H1 (cell line): ENCODE results near the gene MLNR. TPM values are rescaled to one million over a fixed set of nuclear protein-coding genes. Genes with fewer than 3 reads are reported as not detected.

Source experiments
- CTCF ChIA-PET: fragments of 300-600 bp; sonication (Branson Sonifier 250); formaldehyde crosslinking; loops from one replicate; lab custom pipeline; 2021; ENCODE audit not compliant: partially characterized antibody; lab: Charles Lee
- POLR2A ChIA-PET: fragments of 300-600 bp; sonication (Branson Sonifier 250); formaldehyde crosslinking; loops from one replicate; lab custom pipeline; 2021; ENCODE audit warnings: inconsistent platforms; ENCODE audit not compliant: partially characterized antibody; lab: Charles Lee
- DNase-seq, 2 experiments: peaks; one replicate each; pipeline versions ENCODE4 v3.0.0 to v3.0.0-alpha.2; 2010 to 2022; ENCODE audit warnings: low spot score in 2 of 2, low read depth in 1 of 2, mixed read lengths in 1 of 2
- FAIRE-seq: peaks from 2 replicates; lab custom pipeline; 2011; peaks lifted over from hg19 to GRCh38; lab: Jason Lieb, UNC
- H2AFZ ChIP-seq: 2 replicates; pipeline ENCODE4 v1.8.1; 2012; ENCODE audit warnings: low read length, inconsistent platforms
- H2AK5ac ChIP-seq: 2 replicates; pipeline ENCODE4 v1.6.1; 2013; ENCODE audit warnings: low read depth, low read length
- H2BK120ac ChIP-seq: replicated peaks from 2 replicates; pipeline ENCODE3; 2013; ENCODE audit warnings: low read depth, low read length, inconsistent platforms
- H2BK12ac ChIP-seq: 2 replicates; pipeline ENCODE4 v1.6.1; 2013; ENCODE audit warnings: low read depth, low read length
- H2BK15ac ChIP-seq: 2 replicates; pipeline ENCODE4 v1.6.1; 2013; ENCODE audit warnings: low read length
- H2BK20ac ChIP-seq: 2 replicates; pipeline ENCODE4 v1.6.1; 2013; ENCODE audit warnings: low read length
- H2BK5ac ChIP-seq: 2 replicates; pipeline ENCODE4 v1.6.1; 2013; ENCODE audit warnings: low read depth, low read length
- H3K14ac ChIP-seq: 2 replicates; pipeline ENCODE4 v1.6.1; 2013; ENCODE audit warnings: inconsistent platforms; ENCODE audit not compliant: insufficient read length
- H3K18ac ChIP-seq: 2 replicates; pipeline ENCODE4 v1.6.1; 2013; ENCODE audit warnings: low read length; ENCODE audit errors: extremely low read depth
- H3K23ac ChIP-seq: 2 replicates; pipeline ENCODE4 v1.6.1; 2013; ENCODE audit warnings: inconsistent platforms; ENCODE audit not compliant: insufficient read length
- H3K23me2 ChIP-seq: 2 replicates; pipeline ENCODE4 v1.6.1; 2013; ENCODE audit warnings: low read depth, low read length
- H3K27ac ChIP-seq: 2 replicates; pipeline ENCODE4 v1.6.1; 2011; ENCODE audit warnings: low read depth, low read length, inconsistent platforms
- H3K27me3 ChIP-seq, 4 experiments: replicated peaks in 1 of 4; 1 replicate in 1 of 4; 2 replicates in 3 of 4; pipeline versions ENCODE4 v1.6.1 to v1.8.1; 2011 to 2013; ENCODE audit warnings: low read length in 3 of 4, mild to moderate bottlenecking in 3 of 4, inconsistent platforms in 2 of 4, mixed read lengths in 2 of 4, moderate library complexity in 1 of 4; ENCODE audit not compliant: control insufficient read depth in 3 of 4, insufficient read depth in 3 of 4; ENCODE audit errors: extremely low read depth in 1 of 4
- H3K36me3 ChIP-seq, 4 experiments: 2 replicates each; pipeline versions ENCODE4 v1.6.1 to v1.8.1; 2011 to 2013; ENCODE audit warnings: mild to moderate bottlenecking in 4 of 4, low read length in 3 of 4, moderate library complexity in 2 of 4, control low read depth in 1 of 4, inconsistent platforms in 1 of 4; ENCODE audit not compliant: insufficient read depth in 4 of 4, control insufficient read depth in 2 of 4
- H3K4ac ChIP-seq: replicated peaks from 2 replicates; pipeline ENCODE3; 2013; ENCODE audit warnings: low read length, low read depth, mixed read lengths, inconsistent platforms; ENCODE audit not compliant: insufficient read length
- H3K4me1 ChIP-seq, 4 experiments: replicated peaks in 1 of 4; 1 replicate in 1 of 4; 2 replicates in 3 of 4; pipeline versions ENCODE4 v1.6.1 to v1.8.1; 2011 to 2013; ENCODE audit warnings: low read length in 3 of 4, inconsistent platforms in 2 of 4, mixed read lengths in 1 of 4; ENCODE audit not compliant: insufficient read depth in 4 of 4, control insufficient read depth in 3 of 4
- H3K4me2 ChIP-seq, 2 experiments: 2 replicates each; pipeline versions ENCODE4 v1.6.1 to v1.8.1; 2011 to 2013; ENCODE audit warnings: low read depth in 2 of 2, low read length in 2 of 2, control low read depth in 1 of 2, inconsistent platforms in 1 of 2, mild to moderate bottlenecking in 1 of 2; ENCODE audit not compliant: insufficient read depth in 1 of 2
- H3K4me3 ChIP-seq, 4 experiments: fragments of 200-600, 300-600 bp in 1 of 4; sonication (generic), shearing (Covaris generic), sonication (Bioruptor Twin) in 1 of 4; 2 replicates each; pipeline versions ENCODE4 v1.5.1 to v1.8.1; 2011 to 2016; ENCODE audit warnings: low read length in 4 of 4, low read depth in 3 of 4, control low read depth in 2 of 4, inconsistent platforms in 2 of 4, mild to moderate bottlenecking in 2 of 4, mixed read lengths in 1 of 4, moderate library complexity in 1 of 4; ENCODE audit not compliant: insufficient read depth in 2 of 4; ENCODE audit errors: extremely low read depth in 1 of 4
- H3K56ac ChIP-seq: replicated peaks from 2 replicates; pipeline ENCODE3; 2013; ENCODE audit warnings: low read depth, mild to moderate bottlenecking, mixed read lengths, low read length, inconsistent platforms; ENCODE audit not compliant: insufficient read length
- H3K79me1 ChIP-seq: 2 replicates; pipeline ENCODE4 v1.6.1; 2013; ENCODE audit warnings: low read depth, low read length, control low read depth
- H3K79me2 ChIP-seq, 2 experiments: 2 replicates each; pipeline versions ENCODE4 v1.6.1 to v1.8.1; 2012 to 2013; ENCODE audit warnings: low read length in 2 of 2, mild to moderate bottlenecking in 2 of 2, inconsistent platforms in 1 of 2; ENCODE audit not compliant: insufficient read depth in 2 of 2, control insufficient read depth in 1 of 2
- H3K9ac ChIP-seq, 4 experiments: replicated peaks in 1 of 4; 1 replicate in 1 of 4; 2 replicates in 3 of 4; pipeline versions ENCODE4 v1.6.1 to v1.8.1; 2011 to 2013; ENCODE audit warnings: low read depth in 3 of 4, low read length in 3 of 4, control low read depth in 2 of 4, mild to moderate bottlenecking in 2 of 4, moderate library complexity in 2 of 4, inconsistent platforms in 1 of 4; ENCODE audit errors: extremely low read depth in 1 of 4
- H3K9me3 ChIP-seq, 2 experiments: 2 replicates each; pipeline versions ENCODE4 v1.6.1 to v1.8.1; 2012 to 2013; ENCODE audit warnings: mild to moderate bottlenecking in 2 of 2, moderate library complexity in 2 of 2, control low read depth in 1 of 2, inconsistent platforms in 1 of 2, low read depth in 1 of 2, low read length in 1 of 2, mixed read lengths in 1 of 2; ENCODE audit not compliant: insufficient read depth in 2 of 2
- H4K20me1 ChIP-seq, 2 experiments: replicated peaks in 1 of 2; 2 replicates each; pipeline versions ENCODE3 to v1.8.1; 2011 to 2013; ENCODE audit warnings: inconsistent platforms in 2 of 2, low read length in 2 of 2, mild to moderate bottlenecking in 1 of 2; ENCODE audit not compliant: insufficient read depth in 2 of 2, control insufficient read depth in 1 of 2
- H4K5ac ChIP-seq: 2 replicates; pipeline ENCODE4 v1.6.1; 2013; ENCODE audit warnings: low read length, low read depth, mixed read lengths, inconsistent platforms; ENCODE audit not compliant: insufficient read length
- H4K8ac ChIP-seq: 2 replicates; pipeline ENCODE4 v1.8.0; 2013; ENCODE audit warnings: mild to moderate bottlenecking, moderate library complexity, low read length, inconsistent platforms; ENCODE audit not compliant: insufficient read depth; ENCODE audit errors: extremely low read depth
- H4K91ac ChIP-seq: replicated peaks from 2 replicates; pipeline ENCODE3; 2013; ENCODE audit warnings: low read length, mixed read lengths, inconsistent platforms; ENCODE audit not compliant: insufficient read length
- FOSL1 ChIP-seq: IDR thresholded peaks from 2 replicates; pipeline ENCODE4 v1.6.1; 2011; ENCODE audit warnings: mild to moderate bottlenecking, low read depth, low read length, moderate library complexity; ENCODE audit not compliant: insufficient read depth
- JUND ChIP-seq: IDR thresholded peaks from 2 replicates; pipeline ENCODE4 v1.6.1; 2011; ENCODE audit warnings: mild to moderate bottlenecking, improper control_type of control experiment, low read length
- RBBP5 ChIP-seq: IDR thresholded peaks from 2 replicates; pipeline ENCODE4 v1.7.1; 2012; ENCODE audit warnings: low read depth, mild to moderate bottlenecking, inconsistent platforms, low read length, moderate library complexity, borderline replicate concordance
- SIX5 ChIP-seq: IDR thresholded peaks from 2 replicates; pipeline ENCODE4 v1.6.1; 2011; ENCODE audit warnings: mild to moderate bottlenecking, low read depth, low read length
- SRF ChIP-seq: IDR thresholded peaks from 2 replicates; pipeline ENCODE4 v1.6.1; 2011; ENCODE audit warnings: mild to moderate bottlenecking, low read depth, low read length, moderate library complexity
- SUZ12 ChIP-seq: fragments of 200-600 bp; sonication (generic); IDR thresholded peaks from 2 replicates; pipeline ENCODE4 v1.6.1; 2012; ENCODE audit warnings: mild to moderate bottlenecking, inconsistent platforms, low read length, moderate library complexity, mixed read lengths
- WGBS, 2 experiments: shearing (Covaris generic) in 1 of 2; methylation state at CpG; one replicate each; pipeline versions ENCODE4 v1.1.6 to v1.1.7; 2013 to 2015; ENCODE audit warnings: low lambda C conversion rate in 2 of 2, mixed read lengths in 2 of 2, inconsistent platforms in 1 of 2, low coverage in 1 of 2, missing lambda C conversion rate in 1 of 2; ENCODE audit not compliant: insufficient replicate concordance in 2 of 2, insufficient coverage in 1 of 2, insufficient read length in 1 of 2; ENCODE audit errors: extremely low coverage in 1 of 2, missing lambda C conversion rate in 1 of 2; 5-methylcytosine and 5-hydroxymethylcytosine counted together
- polyA plus RNA-seq, 7 experiments: library from polyadenylated mRNA; depleted of rRNA in 3 of 7; stranded (reverse) in 5 of 7; unstranded in 2 of 7; fragments of >200 nt in 5 of 7; fragments of 200-250 nt in 2 of 7; gene quantifications; 1 replicate in 5 of 7; 2 replicates in 1 of 7; 4 replicates in 1 of 7; pipeline versions ENCODE4 v1.2.1 to v1.2.3, GENCODE V29; 2011 to 2013; ENCODE audit warnings: missing spikeins in 2 of 7, mixed read lengths in 2 of 7
- total RNA-seq: library from RNA; stranded (reverse); fragmentation: NEBNext Ultra II Directional; extraction: Animal tissue kit (Norgen Biotek cat#: 25700); gene quantifications from 2 replicates; pipeline ENCODE4 v1.2.1, GENCODE V29; 2021

Gene MLNR
- total and polyA plus RNA-seq, 2 of the 8 experiments (the other 6 are each of a cell fraction or from before 2014, with no cell fraction given) = 0.24 to 0.29 TPM

DNA sequence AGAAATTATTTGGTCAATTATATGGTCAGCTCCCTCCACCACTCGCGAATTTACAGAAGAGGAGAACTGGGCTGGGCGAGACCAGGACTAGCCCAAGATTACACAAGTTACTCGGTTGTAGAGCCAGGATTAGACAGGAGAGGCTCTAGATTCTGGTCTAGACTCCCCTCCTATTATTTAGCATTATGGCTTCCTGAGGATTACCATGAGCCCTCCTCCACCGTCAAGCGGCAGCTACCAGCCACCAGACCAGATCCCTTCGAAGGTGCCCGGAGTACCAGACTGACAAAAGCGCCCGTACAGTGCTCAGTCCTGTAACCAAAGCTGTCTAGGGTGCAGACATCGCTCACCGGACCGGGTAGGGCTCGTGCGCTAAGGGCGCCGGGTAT lies 497 bp upstream of the MLNR start:
- peaks cover 49 to 80% (median 75%) of the 10 kb centered on the region in 4 experiments for H3K27me3 ChIP-seq
- H3K27ac ChIP-seq = no peak overlapping the region
- H3K18ac ChIP-seq = no peak overlapping the region
- no peak overlapping the region for H2BK120ac ChIP-seq
- POLR2A ChIA-PET = no interaction called here
- no peak overlapping the region for H3K14ac ChIP-seq
- no peak overlapping the region for H2AFZ ChIP-seq
- no peak overlapping the region for H2BK5ac ChIP-seq
- H3K4me3 ChIP-seq = peak overlapping the region; percentile 34 to 61 (median 38)
- FAIRE-seq (no peak), DNase-seq (no peak)
- no peak overlapping the region for H2AK5ac ChIP-seq
- no peak overlapping the region for H3K9ac ChIP-seq
- H3K36me3 ChIP-seq = peaks cover 0 to 4% (median 0%) of the 10 kb centered on the region in 4 experiments; a peak in 1 of 8 replicates
- no peaks in the 10 kb centered on the region for H3K9me3 ChIP-seq
- peaks cover 2 to 15% (median 10%) of the 10 kb centered on the region in 4 experiments for H3K4me1 ChIP-seq
- H3K79me2 ChIP-seq = no peaks in the 10 kb centered on the region
- H2BK20ac ChIP-seq = no peak overlapping the region
- H2BK15ac ChIP-seq = peak overlapping the region; percentile 61; the same call in 1 of the 2 replicates
- H3K23ac ChIP-seq = no peak overlapping the region
- peaks cover 20% of the 10 kb centered on the region for H3K23me2 ChIP-seq
- WGBS, 2 experiments = 17% methylated on average over 17 of the region's 17 CpGs; no CpG with 5 or more reads in 1 of the 2 experiments
- no peak overlapping the region for H4K8ac ChIP-seq
- no peak overlapping the region for H2BK12ac ChIP-seq
- H4K5ac ChIP-seq = no peak overlapping the region
- H4K20me1 ChIP-seq = peaks cover 0 to 2% of the 10 kb centered on the region in 2 experiments
- H3K4me2 ChIP-seq = peak overlapping the region; percentile 77 to 80
- H3K79me1 ChIP-seq = no peaks in the 10 kb centered on the region
- peak overlapping the region; percentile 41 for H4K91ac ChIP-seq
- no peak overlapping the region for H3K4ac ChIP-seq
- CTCF ChIA-PET = interaction anchor here (0.8 to 1.4 kb wide), 6 partner anchors 12 to 486 kb away, joined by 3 to 6 read pairs (median 4); no protein-coding TSS in a partner anchor
- peak overlapping the region; percentile 35 for H3K56ac ChIP-seq
- TF ChIP-seq FOSL1 (no peak), SUZ12 (no peak), JUND (no peak), RBBP5 (no peak), SIX5 (no peak), SRF (no peak)
